ENCODE data around the gene CRYM.
"Not testable (repeated sequence)": the region's sequence is repeated elsewhere in the genome, so short reads cannot be mapped to it uniquely, and the experiment has no call there.

The CRYM gene

GRCh38 chr16:21279501-21279900, 1.4 kb upstream of the CRYM start:
- DNase-seq (ENCODE audit: low spot score): no peak

GRCh38 chr16:21277045-21277926, 804 bp downstream of the CRYM start:
- no peak for DNase-seq (ENCODE audit: low spot score)

GRCh38 chr16:21276090-21276489, 2.0 kb downstream of the CRYM start:
- DNase-seq (ENCODE audit: low spot score): no peak

GRCh38 chr16:21275529-21275928, 2.6 kb downstream of the CRYM start:
- DNase-seq (ENCODE audit: low spot score): no peak

- DNase-seq (ENCODE audit: low spot score): no peak
These were observed 3.8 kb downstream of the CRYM start for GRCh38 chr16:21274172-21274726.

GRCh38 chr16:21272763-21273162, 5.3 kb downstream of the CRYM start:
- DNase-seq (ENCODE audit: low spot score): not testable (repeated sequence)

- no peak for DNase-seq (ENCODE audit: low spot score)
These were observed 5.8 kb downstream of the CRYM start for GRCh38 chr16:21272253-21272652.

- DNase-seq (ENCODE audit: low spot score): no peak
These were observed 9.9 kb downstream of the CRYM start for GRCh38 chr16:21268236-21268635.

GRCh38 chr16:21267298-21267697, 10.8 kb downstream of the CRYM start:
- DNase-seq (ENCODE audit: low spot score): no peak

GRCh38 chr16:21265104-21265837, 12.8 kb downstream of the CRYM start:
- no peak for DNase-seq (ENCODE audit: low spot score)

GRCh38 chr16:21264571-21265036, 13.5 kb downstream of the CRYM start:
- no peak for DNase-seq (ENCODE audit: low spot score)

- DNase-seq (ENCODE audit: low spot score): no peak
These were observed 14.2 kb downstream of the CRYM start for GRCh38 chr16:21263640-21264570.

GRCh38 chr16:21262779-21263639, 15.1 kb downstream of the CRYM start:
- no peak for DNase-seq (ENCODE audit: low spot score)

GRCh38 chr16:21260870-21261791, 17.0 kb downstream of the CRYM start:
- no peak for DNase-seq (ENCODE audit: low spot score)

- DNase-seq (ENCODE audit: low spot score): no peak
These were observed 20.8 kb downstream of the CRYM start for GRCh38 chr16:21257284-21257683.

- DNase-seq (ENCODE audit: low spot score): no peak
These were observed 21.5 kb downstream of the CRYM start for GRCh38 chr16:21256636-21257035.

- no peak for DNase-seq (ENCODE audit: low spot score)
These were observed 24.6 kb downstream of the CRYM start for GRCh38 chr16:21253470-21253869.

GRCh38 chr16:21250072-21250923, 27.8 kb downstream of the CRYM start:
- no peak for DNase-seq (ENCODE audit: low spot score)

- not testable (repeated sequence) for DNase-seq (ENCODE audit: low spot score)
These were observed 29.9 kb downstream of the CRYM start for GRCh38 chr16:21248179-21248578.

Measured in left forelimb (tissue), 1 donor.